K562 (cell line): ENCODE data around the gene SLC4A2. TPM values are rescaled to one million over a fixed set of nuclear protein-coding genes. Genes with fewer than 3 reads are reported as not detected.
A peak's percentile ranks its signal among the peaks of the same experiment; 100 is the strongest.

Experiments used
- ARID1B ChIP-seq: fragments of 450-650 bp; IDR thresholded peaks from 2 replicates; pipeline ENCODE4 v1.6.1; 2016; ENCODE audit warnings: antibody characterized with exemption, mild to moderate bottlenecking, inconsistent platforms
- CEBPB ChIP-seq: fragments of 450-650 bp; IDR thresholded peaks from 2 replicates; pipeline ENCODE4 v1.6.1; 2016; ENCODE audit warnings: missing genetic modification characterization, missing compliant biosample characterization
- ERF ChIP-seq: fragments of 450-650 bp; formaldehyde crosslinking; IDR thresholded peaks from 2 replicates; pipeline ENCODE4 v1.4.0; 2020; ENCODE audit warnings: mild to moderate bottlenecking, mixed read lengths
- FIP1L1 ChIP-seq: fragments of 200-400 bp; formaldehyde crosslinking; IDR thresholded peaks from 2 replicates; pipeline ENCODE4 v1.6.1; 2018; ENCODE audit warnings: mild to moderate bottlenecking, low read depth, low read length; ENCODE audit not compliant: poor library complexity, severe bottlenecking
- HNRNPL ChIP-seq: fragments of 200-400 bp; formaldehyde crosslinking; IDR thresholded peaks from 2 replicates; pipeline ENCODE4 v1.6.1; 2017; ENCODE audit warnings: low read depth, mild to moderate bottlenecking, low read length
- HNRNPLL ChIP-seq: fragments of 200-400 bp; formaldehyde crosslinking; IDR thresholded peaks from 2 replicates; pipeline ENCODE4 v1.6.1; 2017; ENCODE audit warnings: low read length, low read depth, mild to moderate bottlenecking; ENCODE audit not compliant: poor library complexity, severe bottlenecking
- POLR2G ChIP-seq: fragments of 200-400 bp; formaldehyde crosslinking; IDR thresholded peaks from 2 replicates; pipeline ENCODE4 v1.6.1; 2017; ENCODE audit warnings: low read depth, mild to moderate bottlenecking, antibody characterized with exemption, low read length, moderate library complexity
- PTTG1 ChIP-seq: fragments of 450-650 bp; IDR thresholded peaks from 2 replicates; pipeline ENCODE4 v1.6.1; 2016; ENCODE audit warnings: low read depth, mild to moderate bottlenecking, missing genetic modification characterization, missing compliant biosample characterization
- TCF7L2 ChIP-seq: fragments of 150-350 bp; IDR thresholded peaks from 2 replicates; pipeline ENCODE4 v1.6.1; 2016; ENCODE audit warnings: low read depth, mild to moderate bottlenecking, low read length, moderate library complexity
- TEAD2 ChIP-seq: fragments of 450-650 bp; IDR thresholded peaks from 2 replicates; pipeline ENCODE4 v1.6.1; 2016; ENCODE audit warnings: missing genetic modification characterization, control low read depth, missing compliant biosample characterization
- ZBTB26 ChIP-seq: fragments of 450-650 bp; formaldehyde crosslinking; IDR thresholded peaks from 2 replicates; pipeline ENCODE4 v1.4.0; 2022; ENCODE audit warnings: missing genetic modification characterization
- ZC3H8 ChIP-seq: fragments of 450-650 bp; IDR thresholded peaks from 2 replicates; pipeline ENCODE4 v1.6.1; 2017
- ZNF174 ChIP-seq: fragments of 250-450 bp; sonication (Bioruptor Pico); IDR thresholded peaks from 2 replicates; pipeline ENCODE4 v1.4.0; 2020; ENCODE audit warnings: mild to moderate bottlenecking
- polyA plus RNA-seq, 8 experiments: library from polyadenylated mRNA; depleted of rRNA in 4 of 8; stranded (reverse) in 5 of 8; unstranded in 3 of 8; fragments of >200 nt; fragmentation: Nextera tagmentation in 2 of 8; fragmentation: Illumina TruSeq in 1 of 8; extraction: Ambion mirVana in 2 of 8; extraction: Trizol in 1 of 8; gene quantifications; 2 replicates each; pipeline versions ENCODE4 v1.2.1 to v1.2.3, GENCODE V29; 2011 to 2014; ENCODE audit warnings: inconsistent platforms in 1 of 8, missing spikeins in 1 of 8
- total RNA-seq, 7 experiments: library from RNA; depleted of rRNA in 6 of 7; stranded (reverse); fragments of >200 nt in 6 of 7; fragmentation: Illumina TruSeq in 2 of 7; extraction: Trizol in 2 of 7; gene quantifications; 2 replicates each; pipeline versions ENCODE4 v1.2.1 to v1.2.3, GENCODE V29; 2011 to 2021; ENCODE audit warnings: low replicate concordance in 1 of 7
- TF ChIP-seq, protein P1 (sequence below): fragments of 200-600 bp; sonication (generic); IDR thresholded peaks from one replicate; pipeline ENCODE4 v1.6.1; 2012; ENCODE audit warnings: mild to moderate bottlenecking, low read depth, low read length, inconsistent platforms
- TF ChIP-seq, protein P2 (sequence below): sonication (generic); formaldehyde crosslinking; IDR thresholded peaks from 2 replicates; pipeline ENCODE4 v1.8.1; 2023; ENCODE audit warnings: mild to moderate bottlenecking, missing genetic modification reagents

Gene SLC4A2
- total and polyA plus RNA-seq, 9 of the 15 experiments (the other 6 are each of a cell fraction or from before 2014, with no cell fraction given) = 11.4 to 375 (median 130) TPM

GRCh38 chr7:151017953-151018420, 41.4 kb upstream of the SLC4A2 start (continued):
- TF ChIP-seq HNRNPL = peak; percentile 62; the same call in 1 of the 2 replicates
- TF ChIP-seq ZNF174 (CRISPR knock-in tag) = no peak
- TF ChIP-seq POLR2G = peak; percentile 89
- no peak for TF ChIP-seq CEBPB (tag)
- no peak for TF ChIP-seq TEAD2 (tag)
- TF ChIP-seq, protein P1, sequence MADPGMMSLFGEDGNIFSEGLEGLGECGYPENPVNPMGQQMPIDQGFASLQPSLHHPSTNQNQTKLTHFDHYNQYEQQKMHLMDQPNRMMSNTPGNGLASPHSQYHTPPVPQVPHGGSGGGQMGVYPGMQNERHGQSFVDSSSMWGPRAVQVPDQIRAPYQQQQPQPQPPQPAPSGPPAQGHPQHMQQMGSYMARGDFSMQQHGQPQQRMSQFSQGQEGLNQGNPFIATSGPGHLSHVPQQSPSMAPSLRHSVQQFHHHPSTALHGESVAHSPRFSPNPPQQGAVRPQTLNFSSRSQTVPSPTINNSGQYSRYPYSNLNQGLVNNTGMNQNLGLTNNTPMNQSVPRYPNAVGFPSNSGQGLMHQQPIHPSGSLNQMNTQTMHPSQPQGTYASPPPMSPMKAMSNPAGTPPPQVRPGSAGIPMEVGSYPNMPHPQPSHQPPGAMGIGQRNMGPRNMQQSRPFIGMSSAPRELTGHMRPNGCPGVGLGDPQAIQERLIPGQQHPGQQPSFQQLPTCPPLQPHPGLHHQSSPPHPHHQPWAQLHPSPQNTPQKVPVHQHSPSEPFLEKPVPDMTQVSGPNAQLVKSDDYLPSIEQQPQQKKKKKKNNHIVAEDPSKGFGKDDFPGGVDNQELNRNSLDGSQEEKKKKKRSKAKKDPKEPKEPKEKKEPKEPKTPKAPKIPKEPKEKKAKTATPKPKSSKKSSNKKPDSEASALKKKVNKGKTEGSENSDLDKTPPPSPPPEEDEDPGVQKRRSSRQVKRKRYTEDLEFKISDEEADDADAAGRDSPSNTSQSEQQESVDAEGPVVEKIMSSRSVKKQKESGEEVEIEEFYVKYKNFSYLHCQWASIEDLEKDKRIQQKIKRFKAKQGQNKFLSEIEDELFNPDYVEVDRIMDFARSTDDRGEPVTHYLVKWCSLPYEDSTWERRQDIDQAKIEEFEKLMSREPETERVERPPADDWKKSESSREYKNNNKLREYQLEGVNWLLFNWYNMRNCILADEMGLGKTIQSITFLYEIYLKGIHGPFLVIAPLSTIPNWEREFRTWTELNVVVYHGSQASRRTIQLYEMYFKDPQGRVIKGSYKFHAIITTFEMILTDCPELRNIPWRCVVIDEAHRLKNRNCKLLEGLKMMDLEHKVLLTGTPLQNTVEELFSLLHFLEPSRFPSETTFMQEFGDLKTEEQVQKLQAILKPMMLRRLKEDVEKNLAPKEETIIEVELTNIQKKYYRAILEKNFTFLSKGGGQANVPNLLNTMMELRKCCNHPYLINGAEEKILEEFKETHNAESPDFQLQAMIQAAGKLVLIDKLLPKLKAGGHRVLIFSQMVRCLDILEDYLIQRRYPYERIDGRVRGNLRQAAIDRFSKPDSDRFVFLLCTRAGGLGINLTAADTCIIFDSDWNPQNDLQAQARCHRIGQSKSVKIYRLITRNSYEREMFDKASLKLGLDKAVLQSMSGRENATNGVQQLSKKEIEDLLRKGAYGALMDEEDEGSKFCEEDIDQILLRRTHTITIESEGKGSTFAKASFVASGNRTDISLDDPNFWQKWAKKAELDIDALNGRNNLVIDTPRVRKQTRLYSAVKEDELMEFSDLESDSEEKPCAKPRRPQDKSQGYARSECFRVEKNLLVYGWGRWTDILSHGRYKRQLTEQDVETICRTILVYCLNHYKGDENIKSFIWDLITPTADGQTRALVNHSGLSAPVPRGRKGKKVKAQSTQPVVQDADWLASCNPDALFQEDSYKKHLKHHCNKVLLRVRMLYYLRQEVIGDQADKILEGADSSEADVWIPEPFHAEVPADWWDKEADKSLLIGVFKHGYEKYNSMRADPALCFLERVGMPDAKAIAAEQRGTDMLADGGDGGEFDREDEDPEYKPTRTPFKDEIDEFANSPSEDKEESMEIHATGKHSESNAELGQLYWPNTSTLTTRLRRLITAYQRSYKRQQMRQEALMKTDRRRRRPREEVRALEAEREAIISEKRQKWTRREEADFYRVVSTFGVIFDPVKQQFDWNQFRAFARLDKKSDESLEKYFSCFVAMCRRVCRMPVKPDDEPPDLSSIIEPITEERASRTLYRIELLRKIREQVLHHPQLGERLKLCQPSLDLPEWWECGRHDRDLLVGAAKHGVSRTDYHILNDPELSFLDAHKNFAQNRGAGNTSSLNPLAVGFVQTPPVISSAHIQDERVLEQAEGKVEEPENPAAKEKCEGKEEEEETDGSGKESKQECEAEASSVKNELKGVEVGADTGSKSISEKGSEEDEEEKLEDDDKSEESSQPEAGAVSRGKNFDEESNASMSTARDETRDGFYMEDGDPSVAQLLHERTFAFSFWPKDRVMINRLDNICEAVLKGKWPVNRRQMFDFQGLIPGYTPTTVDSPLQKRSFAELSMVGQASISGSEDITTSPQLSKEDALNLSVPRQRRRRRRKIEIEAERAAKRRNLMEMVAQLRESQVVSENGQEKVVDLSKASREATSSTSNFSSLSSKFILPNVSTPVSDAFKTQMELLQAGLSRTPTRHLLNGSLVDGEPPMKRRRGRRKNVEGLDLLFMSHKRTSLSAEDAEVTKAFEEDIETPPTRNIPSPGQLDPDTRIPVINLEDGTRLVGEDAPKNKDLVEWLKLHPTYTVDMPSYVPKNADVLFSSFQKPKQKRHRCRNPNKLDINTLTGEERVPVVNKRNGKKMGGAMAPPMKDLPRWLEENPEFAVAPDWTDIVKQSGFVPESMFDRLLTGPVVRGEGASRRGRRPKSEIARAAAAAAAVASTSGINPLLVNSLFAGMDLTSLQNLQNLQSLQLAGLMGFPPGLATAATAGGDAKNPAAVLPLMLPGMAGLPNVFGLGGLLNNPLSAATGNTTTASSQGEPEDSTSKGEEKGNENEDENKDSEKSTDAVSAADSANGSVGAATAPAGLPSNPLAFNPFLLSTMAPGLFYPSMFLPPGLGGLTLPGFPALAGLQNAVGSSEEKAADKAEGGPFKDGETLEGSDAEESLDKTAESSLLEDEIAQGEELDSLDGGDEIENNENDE = no peak
- TF ChIP-seq ERF = peak; percentile 47; the same call in 1 of the 2 replicates
- TF ChIP-seq TCF7L2 = no peak
- peak; percentile 50; the same call in 1 of the 2 replicates for TF ChIP-seq ZC3H8
- peak; percentile 95 for TF ChIP-seq FIP1L1
- no peak for TF ChIP-seq PTTG1 (tag)
- TF ChIP-seq ZBTB26 = 0 out of 2 replicates have a peak, but pooled peaks have one; percentile 16
- TF ChIP-seq ARID1B = peak; percentile 81
- peak; percentile 32 for TF ChIP-seq HNRNPLL
- TF ChIP-seq, protein P2, sequence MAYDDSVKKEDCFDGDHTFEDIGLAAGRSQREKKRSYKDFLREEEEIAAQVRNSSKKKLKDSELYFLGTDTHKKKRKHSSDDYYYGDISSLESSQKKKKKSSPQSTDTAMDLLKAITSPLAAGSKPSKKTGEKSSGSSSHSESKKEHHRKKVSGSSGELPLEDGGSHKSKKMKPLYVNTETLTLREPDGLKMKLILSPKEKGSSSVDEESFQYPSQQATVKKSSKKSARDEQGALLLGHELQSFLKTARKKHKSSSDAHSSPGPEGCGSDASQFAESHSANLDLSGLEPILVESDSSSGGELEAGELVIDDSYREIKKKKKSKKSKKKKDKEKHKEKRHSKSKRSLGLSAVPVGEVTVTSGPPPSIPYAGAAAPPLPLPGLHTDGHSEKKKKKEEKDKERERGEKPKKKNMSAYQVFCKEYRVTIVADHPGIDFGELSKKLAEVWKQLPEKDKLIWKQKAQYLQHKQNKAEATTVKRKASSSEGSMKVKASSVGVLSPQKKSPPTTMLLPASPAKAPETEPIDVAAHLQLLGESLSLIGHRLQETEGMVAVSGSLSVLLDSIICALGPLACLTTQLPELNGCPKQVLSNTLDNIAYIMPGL (CRISPR knock-in tag) = peak; percentile 83; the same call in 1 of the 2 replicates
